Tibial nerve (tissue), 3 donors: ENCODE results near the gene MGMT.

Experiments
- CTCF ChIP-seq, 5 experiments: fragments of 200-600 bp in 3 of 5; fragments of 450-650 bp in 2 of 5; sonication (generic) in 3 of 5; IDR thresholded peaks; one replicate each; pipeline ENCODE4 v1.5.1; 2016 to 2019; ENCODE audit warnings: antibody characterized with exemption in 5 of 5, mild to moderate bottlenecking in 3 of 5, moderate library complexity in 2 of 5
- POLR2A ChIP-seq, 2 donors: fragments of 450-650 bp; IDR thresholded peaks; one replicate each; pipeline ENCODE4 v1.6.1; 2017; ENCODE audit warnings: antibody characterized with exemption in 2 of 2, mild to moderate bottlenecking in 2 of 2, moderate library complexity in 2 of 2

GRCh38 chr10:129524936-129525335 lies 57.9 kb downstream of the MGMT start:
- TF ChIP-seq POLR2A (IDR thresholded peaks at IDR 0.05), result no peak
- TF ChIP-seq CTCF (IDR thresholded peaks at IDR 0.05), result no peak
